Mesenchymal stem cell (in vitro differentiated cells and primary cell): ENCODE results near the gene CYRIA.

Experiments used
- DNase-seq: peaks from one replicate; pipeline ENCODE4 v3.0.0-alpha.2; 2013
- H2AFZ ChIP-seq: one replicate; pipeline ENCODE4 v1.6.1; 2013; ENCODE audit warnings: low read depth, mild to moderate bottlenecking, control low read depth, inconsistent platforms, low read length, moderate library complexity
- H2AK5ac ChIP-seq: 2 replicates; pipeline ENCODE4 v1.6.1; 2013; ENCODE audit warnings: low read length, moderate library complexity, mild to moderate bottlenecking, inconsistent platforms; ENCODE audit not compliant: severe bottlenecking
- H2BK120ac ChIP-seq: one replicate; pipeline ENCODE4 v1.6.1; 2013; ENCODE audit warnings: low read depth, mild to moderate bottlenecking, inconsistent platforms, low read length, moderate library complexity
- H2BK12ac ChIP-seq, 2 experiments: one replicate each; pipeline ENCODE4 v1.6.1; 2013; ENCODE audit warnings: inconsistent platforms in 2 of 2, low read length in 2 of 2, mild to moderate bottlenecking in 2 of 2, moderate library complexity in 2 of 2, control low read depth in 1 of 2
- H2BK15ac ChIP-seq: one replicate; pipeline ENCODE4 v1.6.1; 2013; ENCODE audit warnings: mild to moderate bottlenecking, low read depth, inconsistent platforms; ENCODE audit not compliant: poor library complexity, severe bottlenecking
- H2BK5ac ChIP-seq: 2 replicates; pipeline ENCODE4 v1.6.1; 2013; ENCODE audit warnings: low read depth, mild to moderate bottlenecking, low read length, control low read depth, inconsistent platforms; ENCODE audit not compliant: poor library complexity, severe bottlenecking
- H3K14ac ChIP-seq, 2 experiments: one replicate each; pipeline ENCODE4 v1.6.1; 2013; ENCODE audit warnings: inconsistent platforms in 2 of 2, low read length in 2 of 2, control low read depth in 1 of 2, mild to moderate bottlenecking in 1 of 2, moderate library complexity in 1 of 2
- H3K18ac ChIP-seq, 2 experiments: one replicate each; pipeline ENCODE4 v1.6.1; 2013; ENCODE audit warnings: inconsistent platforms in 2 of 2, low read length in 2 of 2, control low read depth in 1 of 2, low read depth in 1 of 2, mild to moderate bottlenecking in 1 of 2
- H3K23ac ChIP-seq, 2 experiments: one replicate each; pipeline ENCODE4 v1.6.1; 2013; ENCODE audit warnings: inconsistent platforms in 2 of 2, low read length in 2 of 2, mild to moderate bottlenecking in 2 of 2, moderate library complexity in 2 of 2, control low read depth in 1 of 2
- H3K27ac ChIP-seq: 2 replicates; pipeline ENCODE4 v1.5.1; 2013; ENCODE audit warnings: mild to moderate bottlenecking, moderate library complexity, low read length, control low read depth, inconsistent platforms; ENCODE audit not compliant: poor library complexity, severe bottlenecking
- H3K27me3 ChIP-seq, 2 experiments: 2 replicates each; pipeline versions ENCODE4 v1.6.1 to v1.7.0; 2013; ENCODE audit warnings: low read length in 2 of 2, mild to moderate bottlenecking in 2 of 2, moderate library complexity in 2 of 2, control low read depth in 1 of 2, inconsistent platforms in 1 of 2; ENCODE audit not compliant: control insufficient read depth in 1 of 2, insufficient read depth in 1 of 2
- H3K36me3 ChIP-seq, 2 experiments: 2 replicates each; pipeline versions ENCODE4 v1.6.1 to v1.7.0; 2013; ENCODE audit warnings: low read length in 2 of 2, control low read depth in 1 of 2, inconsistent platforms in 1 of 2, low read depth in 1 of 2, mild to moderate bottlenecking in 1 of 2; ENCODE audit not compliant: insufficient read depth in 2 of 2, control insufficient read depth in 1 of 2
- H3K4ac ChIP-seq, 2 experiments: one replicate each; pipeline ENCODE4 v1.6.1; 2013; ENCODE audit warnings: inconsistent platforms in 2 of 2, low read length in 2 of 2, mild to moderate bottlenecking in 2 of 2, moderate library complexity in 2 of 2, control low read depth in 1 of 2, low read depth in 1 of 2
- H3K4me1 ChIP-seq: 2 replicates; pipeline ENCODE4 v1.6.1; 2013; ENCODE audit warnings: low read depth, low read length, control low read depth; ENCODE audit not compliant: control insufficient read depth, insufficient read depth
- H3K4me2 ChIP-seq: 2 replicates; pipeline ENCODE4 v1.6.1; 2013; ENCODE audit warnings: low read length, mild to moderate bottlenecking, inconsistent platforms; ENCODE audit not compliant: poor library complexity, severe bottlenecking
- H3K4me3 ChIP-seq, 2 experiments: 2 replicates each; pipeline versions ENCODE4 v1.5.1 to v1.7.0; 2013; ENCODE audit warnings: low read length in 2 of 2, mild to moderate bottlenecking in 2 of 2, control low read depth in 1 of 2, low read depth in 1 of 2; ENCODE audit not compliant: insufficient read depth in 1 of 2
- H3K79me1 ChIP-seq: replicated peaks from 2 replicates; pipeline ENCODE4 v1.6.1; 2013; ENCODE audit warnings: mild to moderate bottlenecking, control low read depth, low read length, inconsistent platforms; ENCODE audit not compliant: poor library complexity, severe bottlenecking
- H3K9ac ChIP-seq: 2 replicates; pipeline ENCODE4 v1.7.0; 2013; ENCODE audit warnings: mild to moderate bottlenecking, low read length, moderate library complexity
- H3K9me3 ChIP-seq: 2 replicates; pipeline ENCODE4 v1.7.0; 2013; ENCODE audit warnings: mild to moderate bottlenecking, low read length; ENCODE audit not compliant: control insufficient read depth
- H4K8ac ChIP-seq: one replicate; pipeline ENCODE4 v1.6.1; 2013; ENCODE audit warnings: inconsistent platforms, mild to moderate bottlenecking, low read length, moderate library complexity
- H4K91ac ChIP-seq: one replicate; pipeline ENCODE4 v1.6.1; 2013; ENCODE audit warnings: mild to moderate bottlenecking, low read length, inconsistent platforms
- WGBS: methylation state at CpG from one replicate; pipeline ENCODE4 v1.1.7; 2013; ENCODE audit warnings: mixed read lengths; 5-methylcytosine and 5-hydroxymethylcytosine counted together

CYRIA gene

GRCh38 chr2:16680304-16680703 lies 14.7 kb upstream of the CYRIA start:
- DNase-seq, result no peak
- H4K91ac ChIP-seq, result no peak overlapping the region
- H4K8ac ChIP-seq, result no peak overlapping the region
- no peak overlapping the region for H3K4me2 ChIP-seq
- H3K36me3 ChIP-seq, result no peaks in the 10 kb centered on the region
- WGBS, result no CpG with 5 or more reads among the region's 1 CpG
- H3K9me3 ChIP-seq, result peaks cover 8% of the 10 kb centered on the region
- no peak overlapping the region for H2AK5ac ChIP-seq
- H3K23ac ChIP-seq, result no peak overlapping the region
- no peak overlapping the region for H3K18ac ChIP-seq
- H3K4me3 ChIP-seq, result no peak overlapping the region
- no peak overlapping the region for H2BK120ac ChIP-seq
- no peaks in the 10 kb centered on the region for H3K4me1 ChIP-seq
- no peak overlapping the region for H2BK5ac ChIP-seq
- H3K4ac ChIP-seq, result no peak overlapping the region
- no peak overlapping the region for H3K27ac ChIP-seq
- H3K9ac ChIP-seq, result no peak overlapping the region
- no peaks in the 10 kb centered on the region for H3K27me3 ChIP-seq
- no peak overlapping the region for H3K14ac ChIP-seq
- H3K79me1 ChIP-seq, result no peaks in the 10 kb centered on the region
- H2BK15ac ChIP-seq, result no peak overlapping the region
- no peak overlapping the region for H2BK12ac ChIP-seq
- H2AFZ ChIP-seq, result no peak overlapping the region

GRCh38 chr2:16678964-16679363 lies 13.3 kb upstream of the CYRIA start:
- H2BK15ac ChIP-seq, result no peak overlapping the region
- H3K14ac ChIP-seq, result no peak overlapping the region
- H4K91ac ChIP-seq, result no peak overlapping the region
- H3K9me3 ChIP-seq, result peaks cover 8% of the 10 kb centered on the region
- no peak overlapping the region for H2AK5ac ChIP-seq
- no peak overlapping the region for H2BK5ac ChIP-seq
- H3K4me3 ChIP-seq, result no peak overlapping the region
- no peak overlapping the region for H2BK120ac ChIP-seq
- H3K4me1 ChIP-seq, result no peaks in the 10 kb centered on the region
- H3K27me3 ChIP-seq, result no peaks in the 10 kb centered on the region
- 86% methylated on average over 4 of the region's 4 CpGs for WGBS
- no peak overlapping the region for H3K9ac ChIP-seq
- no peak overlapping the region for H3K23ac ChIP-seq
- DNase-seq, result no peak
- no peaks in the 10 kb centered on the region for H3K79me1 ChIP-seq
- no peak overlapping the region for H2AFZ ChIP-seq
- no peaks in the 10 kb centered on the region for H3K36me3 ChIP-seq
- no peak overlapping the region for H3K4ac ChIP-seq
- no peak overlapping the region for H2BK12ac ChIP-seq
- H4K8ac ChIP-seq, result no peak overlapping the region
- H3K4me2 ChIP-seq, result no peak overlapping the region
- no peak overlapping the region for H3K27ac ChIP-seq
- H3K18ac ChIP-seq, result no peak overlapping the region

GRCh38 chr2:16677875-16678274 lies 12.2 kb upstream of the CYRIA start:
- Histone ChIP-seq H2BK12ac (no peak overlapping the region), H3K27me3 (no peaks in the 10 kb centered on the region), H3K9me3 (peaks cover 8% of the 10 kb centered on the region), H2BK120ac (no peak overlapping the region), H4K8ac (no peak overlapping the region), H3K36me3 (no peaks in the 10 kb centered on the region), H3K18ac (no peak overlapping the region), H3K4me1 (no peaks in the 10 kb centered on the region), H2BK15ac (no peak overlapping the region), H3K4me3 (no peak overlapping the region), H3K14ac (no peak overlapping the region), H3K23ac (no peak overlapping the region), H4K91ac (no peak overlapping the region), H2BK5ac (no peak overlapping the region), H3K4ac (no peak overlapping the region), H3K27ac (no peak overlapping the region), H3K9ac (no peak overlapping the region), H2AK5ac (no peak overlapping the region), H3K4me2 (no peak overlapping the region), H2AFZ (no peak overlapping the region), H3K79me1 (no peaks in the 10 kb centered on the region)
- no CpG with 5 or more reads among the region's 1 CpG for WGBS
- DNase-seq, result no peak

- Histone ChIP-seq H4K8ac (no peak overlapping the region), H3K4me1 (no peaks in the 10 kb centered on the region), H2BK15ac (no peak overlapping the region), H3K23ac (no peak overlapping the region), H3K14ac (no peak overlapping the region), H3K9ac (no peak overlapping the region), H3K27ac (no peak overlapping the region), H3K18ac (no peak overlapping the region), H3K27me3 (no peaks in the 10 kb centered on the region), H2AK5ac (no peak overlapping the region), H3K36me3 (no peaks in the 10 kb centered on the region), H4K91ac (no peak overlapping the region), H3K4ac (no peak overlapping the region), H2BK120ac (no peak overlapping the region), H3K4me3 (no peak overlapping the region), H3K9me3 (peaks cover 8% of the 10 kb centered on the region), H3K4me2 (no peak overlapping the region), H3K79me1 (no peaks in the 10 kb centered on the region), H2AFZ (no peak overlapping the region), H2BK5ac (no peak overlapping the region), H2BK12ac (no peak overlapping the region)
- DNase-seq, result no peak
- 85% methylated on average over 2 of the region's 3 CpGs for WGBS
These were observed 10.1 kb upstream of the CYRIA start for GRCh38 chr2:16675781-16676180.
